GM18505 (cell line): Measurements from ENCODE around the gene ACSS2.

ENCODE experiments used
- ATAC-seq: cut with Tn5 transposase; IDR thresholded peaks from one replicate; pipeline ENCODE4 v1.9.1; 2021; ENCODE audit not compliant: unreplicated experiment
- POLR2A ChIP-seq: IDR thresholded peaks from 4 replicates; pipeline ENCODE4 v1.6.1; 2011; ENCODE audit warnings: borderline replicate concordance; ENCODE audit not compliant: insufficient read depth, insufficient read length; ENCODE audit errors: extremely low read depth

ACSS2 gene, protein sequence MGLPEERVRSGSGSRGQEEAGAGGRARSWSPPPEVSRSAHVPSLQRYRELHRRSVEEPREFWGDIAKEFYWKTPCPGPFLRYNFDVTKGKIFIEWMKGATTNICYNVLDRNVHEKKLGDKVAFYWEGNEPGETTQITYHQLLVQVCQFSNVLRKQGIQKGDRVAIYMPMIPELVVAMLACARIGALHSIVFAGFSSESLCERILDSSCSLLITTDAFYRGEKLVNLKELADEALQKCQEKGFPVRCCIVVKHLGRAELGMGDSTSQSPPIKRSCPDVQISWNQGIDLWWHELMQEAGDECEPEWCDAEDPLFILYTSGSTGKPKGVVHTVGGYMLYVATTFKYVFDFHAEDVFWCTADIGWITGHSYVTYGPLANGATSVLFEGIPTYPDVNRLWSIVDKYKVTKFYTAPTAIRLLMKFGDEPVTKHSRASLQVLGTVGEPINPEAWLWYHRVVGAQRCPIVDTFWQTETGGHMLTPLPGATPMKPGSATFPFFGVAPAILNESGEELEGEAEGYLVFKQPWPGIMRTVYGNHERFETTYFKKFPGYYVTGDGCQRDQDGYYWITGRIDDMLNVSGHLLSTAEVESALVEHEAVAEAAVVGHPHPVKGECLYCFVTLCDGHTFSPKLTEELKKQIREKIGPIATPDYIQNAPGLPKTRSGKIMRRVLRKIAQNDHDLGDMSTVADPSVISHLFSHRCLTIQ

DNA sequence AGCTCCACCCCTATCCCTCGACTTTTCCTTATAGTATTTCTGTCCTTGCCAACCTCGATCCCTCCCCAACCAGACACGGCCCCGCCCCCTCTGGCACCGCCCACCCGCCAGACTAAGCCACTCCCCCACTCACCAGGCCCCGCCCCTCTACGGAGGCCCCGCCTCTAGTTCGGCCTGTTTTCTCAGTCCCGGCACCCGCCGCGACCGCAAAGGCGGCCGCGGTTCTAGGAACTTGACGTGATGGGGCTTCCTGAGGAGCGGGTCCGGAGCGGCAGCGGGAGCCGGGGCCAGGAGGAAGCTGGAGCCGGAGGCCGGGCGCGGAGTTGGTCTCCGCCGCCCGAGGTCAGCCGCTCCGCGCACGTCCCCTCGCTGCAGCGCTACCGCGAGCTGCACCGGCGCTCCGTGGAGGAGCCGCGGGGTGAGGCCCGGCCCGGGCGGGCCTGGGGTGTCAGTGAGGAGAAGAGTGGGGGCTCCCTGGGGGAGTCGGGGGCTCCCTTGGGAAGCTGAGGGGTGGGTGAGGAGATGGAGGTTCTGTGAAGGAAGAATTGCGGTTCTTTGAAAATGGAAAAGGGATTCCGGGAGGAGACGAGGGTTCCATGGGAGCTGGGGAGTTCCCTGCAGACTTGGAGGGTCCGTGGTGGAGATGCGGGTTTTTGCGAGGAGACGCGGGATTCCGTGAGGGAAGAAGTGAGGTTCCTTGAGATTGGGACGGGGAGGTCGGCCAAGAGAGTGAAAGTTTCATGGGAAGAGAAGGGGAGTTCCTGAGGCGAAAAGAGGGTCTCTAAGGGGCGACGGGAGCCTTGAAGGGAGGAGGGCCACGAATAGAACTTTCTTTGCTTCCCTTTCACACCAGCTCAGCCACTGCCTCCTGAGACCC, at the start of gene ACSS2:
Gene ACSS2, plus strand, starts transcription at position 207 of the 877 bp plus-strand sequence. Its CDS starts 34 bp downstream, at position 241.
- peak; percentile 27 for ATAC-seq
- peak; percentile 61 for TF ChIP-seq POLR2A

GRCh38 chr20:34829191-34829590, 47.2 kb upstream of the ACSS2 start:
- ATAC-seq, result no peak
- no peak for TF ChIP-seq POLR2A

DNA sequence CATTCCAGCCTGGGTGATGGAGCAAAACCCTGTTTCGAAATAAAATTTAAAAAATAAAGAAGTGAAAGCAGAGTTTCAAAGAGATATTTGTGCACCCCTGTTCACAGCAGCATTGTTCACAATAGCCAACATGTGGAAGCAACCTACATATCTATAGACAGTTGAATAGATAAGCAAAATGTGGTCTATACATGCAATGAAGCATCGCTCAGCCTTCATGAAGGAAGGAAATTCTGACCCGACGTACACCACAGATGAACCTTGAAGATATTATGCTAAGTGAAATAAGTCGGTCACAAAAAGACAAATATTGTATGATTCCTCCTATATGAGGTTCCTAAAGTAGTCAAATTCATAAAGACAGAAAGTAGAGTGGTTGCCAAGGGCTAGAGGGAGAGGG, 44.5 kb upstream of the ACSS2 start:
- no peak for TF ChIP-seq POLR2A
- no peak for ATAC-seq

DNA sequence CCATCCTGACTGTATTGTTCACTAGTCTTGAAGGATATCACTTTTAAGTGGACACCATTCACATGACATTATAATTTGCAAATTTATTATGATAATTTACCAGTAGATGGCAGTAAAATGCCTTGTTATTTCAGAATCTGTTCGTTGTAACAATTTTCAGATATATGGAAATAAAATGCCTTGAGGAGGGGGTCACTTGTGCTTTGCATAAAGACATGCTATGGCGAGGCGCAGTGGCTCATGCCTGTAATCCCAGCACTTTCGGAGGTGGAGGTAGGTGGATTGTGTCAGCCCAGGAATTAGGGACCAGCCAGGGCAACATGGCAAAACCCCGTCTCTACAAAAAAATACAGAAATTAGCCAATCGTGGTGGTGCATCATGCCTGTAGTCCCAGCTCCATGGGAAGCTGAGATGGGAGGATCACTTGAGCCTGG, 41.9 kb upstream of the ACSS2 start:
- TF ChIP-seq POLR2A, result no peak
- ATAC-seq, result no peak

- no peak for ATAC-seq
- TF ChIP-seq POLR2A, result no peak
Observed at GRCh38 chr20:34842143-34842542, 34.3 kb upstream of the ACSS2 start.

DNA sequence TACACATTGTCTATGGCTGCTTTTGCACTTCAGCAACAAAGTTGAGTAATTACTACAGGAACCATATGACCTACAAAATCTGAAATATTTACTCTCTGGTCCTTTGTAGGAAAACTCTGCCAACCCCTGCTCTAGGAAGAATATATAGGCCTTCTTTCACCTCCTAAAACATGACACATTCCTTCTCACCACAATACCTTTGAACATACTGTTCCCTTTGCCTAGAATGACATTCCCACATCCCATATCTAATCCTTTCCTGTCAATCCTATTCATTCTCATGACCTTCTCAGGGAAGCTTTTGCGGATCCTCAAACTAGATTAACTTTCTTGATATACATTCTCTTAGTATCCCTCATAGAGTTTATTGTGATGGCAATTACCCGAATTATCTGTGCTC, 33.0 kb upstream of the ACSS2 start:
- no peak for ATAC-seq
- no peak for TF ChIP-seq POLR2A

- no peak for ATAC-seq
Observed at GRCh38 chr20:34848597-34848996, 27.8 kb upstream of the ACSS2 start.

GRCh38 chr20:34849778-34850177, 26.6 kb upstream of the ACSS2 start:
- no peak for TF ChIP-seq POLR2A
- no peak for ATAC-seq

More at GRCh38 chr20:34848597-34848996, 27.8 kb upstream of the ACSS2 start:
- TF ChIP-seq POLR2A, result no peak

DNA sequence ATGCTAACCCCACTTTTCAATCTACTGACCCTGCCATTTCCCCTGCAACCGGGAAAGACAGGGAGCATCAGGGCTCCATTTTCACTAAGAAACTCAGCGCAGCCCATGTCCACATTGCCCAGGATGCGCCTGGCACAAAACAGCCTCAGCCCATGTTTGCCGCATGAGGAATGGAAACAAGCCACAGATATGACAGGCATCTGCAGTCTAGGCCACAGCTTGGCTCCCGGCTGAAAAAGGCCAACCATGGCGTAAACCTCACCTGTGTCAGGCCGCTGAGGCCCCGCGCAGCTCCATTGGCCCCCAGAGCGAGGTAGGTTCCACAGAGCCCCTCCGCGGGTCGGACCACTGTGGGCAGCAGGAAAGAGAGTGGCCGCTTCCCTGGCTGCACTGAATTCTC, 25.4 kb upstream of the ACSS2 start:
- no peak for TF ChIP-seq POLR2A
- ATAC-seq, result no peak

GRCh38 chr20:34852298-34852697, 24.1 kb upstream of the ACSS2 start:
- TF ChIP-seq POLR2A, result no peak
- ATAC-seq, result no peak

DNA sequence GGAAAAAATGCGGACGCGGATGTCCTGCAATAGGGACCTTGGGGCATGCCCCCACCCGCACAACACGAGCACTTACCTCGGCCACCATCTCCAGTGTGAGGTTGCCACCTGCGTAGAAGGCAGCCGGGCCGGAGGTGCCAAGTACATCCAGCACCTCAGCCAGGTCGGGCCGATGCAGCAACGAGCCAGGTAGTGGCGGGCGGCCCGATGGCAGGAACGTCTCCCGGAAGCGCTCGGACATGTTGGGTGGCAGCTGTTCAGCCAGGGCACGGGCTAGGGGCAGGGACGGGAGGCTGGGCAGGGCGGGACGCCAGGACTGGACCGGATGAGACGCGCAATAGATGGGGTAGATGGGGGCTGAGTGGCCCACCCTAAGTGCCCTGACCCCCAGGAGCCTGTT, 17.0 kb upstream of the ACSS2 start:
- no peak for TF ChIP-seq POLR2A
- no peak for ATAC-seq

GRCh38 chr20:34859826-34860545, 16.4 kb upstream of the ACSS2 start:
- no peak for TF ChIP-seq POLR2A
- no peak for ATAC-seq
